RWPE1 (cell line): ENCODE data around the gene WNT9A.
A peak's percentile ranks its signal among the peaks of the same experiment; 100 is the strongest.
"Not testable (repeated sequence)": the region's sequence is repeated elsewhere in the genome, so short reads cannot be mapped to it uniquely, and the experiment has no call there.

Source experiments
- CTCF ChIA-PET: fragments of 350-600 bp; sonication (Branson Sonifier 250); formaldehyde crosslinking; extraction: SDS; loops from one replicate; lab custom pipeline; 2021; lab: Yijun Ruan, JAX
- POLR2A ChIA-PET: fragments of 400-600 bp; formaldehyde crosslinking; extraction: SDS; loops from one replicate; lab custom pipeline; 2020; ENCODE audit warnings: antibody characterized with exemption; ENCODE audit not compliant: low non-redundant PET; lab: Yijun Ruan, JAX
- DNase-seq: peaks from one replicate; pipeline ENCODE4 v3.0.0; 2012; ENCODE audit warnings: low spot score
- H3K27ac ChIP-seq: fragments of 450-650 bp; 2 replicates; pipeline ENCODE4 v1.5.1; 2017
- CTCF ChIP-seq: fragments of 450-650 bp; conservative IDR thresholded peaks from 2 replicates; pipeline ENCODE4 v1.5.1; 2017; ENCODE audit warnings: low read depth, mild to moderate bottlenecking

WNT9A gene

GRCh38 chr1:227912866-227913265 is 34.9 kb downstream of the WNT9A start:
- H3K27ac ChIP-seq, result no peak overlapping the region
- CTCF ChIA-PET, result interaction anchor here (1.8 kb wide), 1 partner anchor 8 kb away, joined by 8 read pairs; no protein-coding TSS in a partner anchor
- POLR2A ChIA-PET, result no interaction called here
- no peak for TF ChIP-seq CTCF
- DNase-seq, result no peak

GRCh38 chr1:227911376-227911775 is 36.4 kb downstream of the WNT9A start:
- POLR2A ChIA-PET, result no interaction called here
- TF ChIP-seq CTCF, result no peak
- peak overlapping the region; percentile 70 for H3K27ac ChIP-seq
- no peak for DNase-seq
- CTCF ChIA-PET, result interaction anchor here (1.7 kb wide), 1 partner anchor 106 kb away, joined by 11 read pairs; no protein-coding TSS in a partner anchor

GRCh38 chr1:227910511-227911153 is 37.1 kb downstream of the WNT9A start:
- no peak for DNase-seq
- POLR2A ChIA-PET, result no interaction called here
- CTCF ChIA-PET, result interaction anchor here (1.7 kb wide), 1 partner anchor 105 kb away, joined by 11 read pairs; no protein-coding TSS in a partner anchor
- TF ChIP-seq CTCF, result no peak
- H3K27ac ChIP-seq, result peak overlapping the region; percentile 70

- DNase-seq, POLR2A ChIA-PET: not testable (repeated sequence)
- CTCF ChIA-PET, result interaction anchor here (1.7 kb wide), 1 partner anchor 104 kb away, joined by 11 read pairs; no protein-coding TSS in a partner anchor
- peak overlapping the region; percentile 70 for H3K27ac ChIP-seq
Observed at GRCh38 chr1:227909923-227910328, 37.8 kb downstream of the WNT9A start.

- DNase-seq, result no peak
- POLR2A ChIA-PET, result no interaction called here
- TF ChIP-seq CTCF, result no peak
- CTCF ChIA-PET, result no interaction called here
- no peak overlapping the region for H3K27ac ChIP-seq
Observed at GRCh38 chr1:227909188-227909587, 38.5 kb downstream of the WNT9A start.

DNA sequence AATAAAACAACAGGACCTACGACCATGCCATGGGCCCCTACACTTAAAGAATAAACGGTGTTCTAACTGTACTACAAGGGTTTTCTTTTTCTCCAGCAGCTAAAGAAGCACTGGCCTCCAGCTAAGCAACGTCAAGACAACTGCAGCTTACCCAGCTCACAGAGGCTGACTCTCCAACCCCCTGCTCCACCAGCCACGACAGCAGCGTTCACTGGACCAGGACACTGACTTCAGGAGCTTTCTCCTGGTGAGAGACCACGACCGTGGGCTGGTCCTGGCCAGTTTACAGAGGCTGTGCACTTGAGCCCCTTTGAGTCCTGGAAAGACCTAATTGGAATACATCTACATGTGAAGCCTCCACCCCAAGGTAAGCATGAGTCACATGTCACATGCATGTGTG is 39.4 kb downstream of the WNT9A start:
- no peak for DNase-seq
- ChIA-PET POLR2A (no interaction called here), CTCF (no interaction called here)
- H3K27ac ChIP-seq, result no peak overlapping the region
- TF ChIP-seq CTCF, result no peak

- CTCF ChIA-PET, result no interaction called here
- no peak overlapping the region for H3K27ac ChIP-seq
- TF ChIP-seq CTCF, result no peak
- POLR2A ChIA-PET, result no interaction called here
- DNase-seq, result no peak
Observed at GRCh38 chr1:227907439-227908015, 40.2 kb downstream of the WNT9A start.
